Trophoblast cell (in vitro differentiated cells and primary cell): Measurements from ENCODE around the gene MADCAM1.

Experiments
- DNase-seq, 2 donors: peaks; one replicate each; pipeline ENCODE4 v3.0.0-alpha.2; 2016
- H2AFZ ChIP-seq: 2 replicates; pipeline ENCODE4 v1.6.1; 2013; ENCODE audit warnings: low read length, moderate library complexity, mild to moderate bottlenecking; ENCODE audit not compliant: insufficient read depth, poor library complexity
- H2AK5ac ChIP-seq: 2 replicates; pipeline ENCODE4 v1.6.1; 2013; ENCODE audit warnings: mild to moderate bottlenecking, low read length
- H2BK120ac ChIP-seq: 2 replicates; pipeline ENCODE4 v1.6.1; 2013; ENCODE audit warnings: low read length, mild to moderate bottlenecking, moderate library complexity; ENCODE audit not compliant: insufficient read depth, poor library complexity
- H2BK12ac ChIP-seq: 2 replicates; pipeline ENCODE4 v1.6.1; 2013; ENCODE audit warnings: mild to moderate bottlenecking, low read length, moderate library complexity
- H2BK5ac ChIP-seq: 2 replicates; pipeline ENCODE4 v1.6.1; 2013; ENCODE audit warnings: low read length, low read depth, moderate library complexity, mild to moderate bottlenecking; ENCODE audit not compliant: poor library complexity
- H3K14ac ChIP-seq: 2 replicates; pipeline ENCODE4 v1.6.1; 2013; ENCODE audit warnings: mild to moderate bottlenecking, low read length
- H3K18ac ChIP-seq: 2 replicates; pipeline ENCODE4 v1.6.1; 2013; ENCODE audit warnings: mild to moderate bottlenecking, low read length
- H3K23ac ChIP-seq: 2 replicates; pipeline ENCODE4 v1.6.1; 2013; ENCODE audit warnings: low read length
- H3K27ac ChIP-seq: 2 replicates; pipeline ENCODE4 v1.5.1; 2013; ENCODE audit warnings: low read depth, mild to moderate bottlenecking, inconsistent platforms, low read length, moderate library complexity
- H3K27me3 ChIP-seq: 2 replicates; pipeline ENCODE4 v1.6.1; 2013; ENCODE audit warnings: inconsistent platforms, mild to moderate bottlenecking, low read length, moderate library complexity; ENCODE audit not compliant: insufficient read depth
- H3K36me3 ChIP-seq, 2 experiments: 1 replicate in 1 of 2; 2 replicates in 1 of 2; pipeline ENCODE4 v1.6.1; 2013; ENCODE audit warnings: low read length in 2 of 2, mild to moderate bottlenecking in 2 of 2, moderate library complexity in 1 of 2; ENCODE audit not compliant: insufficient read depth in 2 of 2, control insufficient read depth in 1 of 2
- H3K4ac ChIP-seq: 2 replicates; pipeline ENCODE4 v1.6.1; 2013; ENCODE audit warnings: low read depth, mild to moderate bottlenecking, low read length, moderate library complexity
- H3K4me1 ChIP-seq, 2 experiments: 1 replicate in 1 of 2; 2 replicates in 1 of 2; pipeline ENCODE4 v1.6.1; 2013; ENCODE audit warnings: low read length in 2 of 2, mild to moderate bottlenecking in 2 of 2, moderate library complexity in 1 of 2; ENCODE audit not compliant: insufficient read depth in 2 of 2, control insufficient read depth in 1 of 2
- H3K4me2 ChIP-seq: 2 replicates; pipeline ENCODE4 v1.6.1; 2013; ENCODE audit warnings: inconsistent platforms, mild to moderate bottlenecking, low read length, moderate library complexity
- H3K4me3 ChIP-seq: 2 replicates; pipeline ENCODE4 v1.5.1; 2013; ENCODE audit warnings: mild to moderate bottlenecking, low read depth, low read length, inconsistent platforms
- H3K79me1 ChIP-seq: one replicate; pipeline ENCODE4 v1.6.1; 2013; ENCODE audit warnings: low read length
- H3K79me2 ChIP-seq: 2 replicates; pipeline ENCODE4 v1.6.1; 2013; ENCODE audit warnings: low read length, mild to moderate bottlenecking; ENCODE audit not compliant: control insufficient read depth, insufficient read depth, poor library complexity
- H3K9ac ChIP-seq: 2 replicates; pipeline ENCODE4 v1.6.1; 2013; ENCODE audit warnings: mild to moderate bottlenecking, low read length
- H3K9me3 ChIP-seq: 2 replicates; pipeline ENCODE4 v1.6.1; 2013; ENCODE audit warnings: low read depth, mild to moderate bottlenecking, control low read depth, inconsistent platforms, low read length; ENCODE audit not compliant: insufficient read depth
- H4K12ac ChIP-seq: 2 replicates; pipeline ENCODE4 v1.6.1; 2013; ENCODE audit warnings: low read depth, mild to moderate bottlenecking, low read length, moderate library complexity
- H4K8ac ChIP-seq: 2 replicates; pipeline ENCODE4 v1.6.1; 2013; ENCODE audit warnings: low read depth, mild to moderate bottlenecking, low read length, moderate library complexity
- H4K91ac ChIP-seq: one replicate; pipeline ENCODE4 v1.6.1; 2013; ENCODE audit warnings: low read depth, mild to moderate bottlenecking, low read length, moderate library complexity
- WGBS: extraction: QIAGEN DNeasy Blood & Tissue Kit; methylation state at CpG from one replicate; pipeline ENCODE4 v1.1.7; 2013; ENCODE audit warnings: missing lambda C conversion rate; ENCODE audit not compliant: insufficient read length, insufficient coverage; ENCODE audit errors: extremely low coverage; 5-methylcytosine and 5-hydroxymethylcytosine counted together

The MADCAM1 gene

DNA sequence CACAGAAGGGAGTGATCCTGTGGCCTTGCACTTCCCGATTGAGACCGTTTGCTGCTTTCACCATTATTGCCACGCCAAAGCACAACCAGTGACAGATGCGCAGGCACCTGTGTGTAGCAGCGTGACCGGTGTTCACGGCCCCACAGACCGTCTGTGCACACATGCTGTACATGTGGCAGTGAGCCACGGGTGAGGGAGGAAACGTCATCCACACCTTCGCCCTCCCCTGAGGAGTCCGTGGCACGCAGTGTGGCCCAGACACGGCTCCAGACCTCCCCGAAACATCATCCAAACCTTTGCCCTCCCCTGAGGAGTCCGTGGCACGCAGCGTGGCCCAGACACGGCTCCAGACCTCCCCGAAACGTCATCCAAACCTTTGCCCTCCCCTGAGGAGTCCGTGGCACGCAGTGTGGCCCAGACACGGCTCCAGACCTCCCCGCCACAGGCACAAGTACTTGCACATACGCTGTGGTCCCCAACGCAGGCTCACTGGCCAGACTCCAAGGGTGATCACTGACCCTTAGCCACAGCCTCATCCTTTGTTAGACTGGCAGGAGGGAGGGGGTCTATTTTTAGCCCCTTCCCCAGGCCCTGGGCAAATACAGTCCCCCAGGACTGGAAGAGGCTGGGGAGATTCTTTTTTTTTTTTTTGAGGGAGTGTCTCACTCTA lies 27.6 kb upstream of the MADCAM1 start:
- no peaks in the 10 kb centered on the region for H3K79me2 ChIP-seq
- H3K79me1 ChIP-seq: no peaks in the 10 kb centered on the region
- no peak overlapping the region for H2AK5ac ChIP-seq
- no peak overlapping the region for H3K4me2 ChIP-seq
- no peak overlapping the region for H2BK12ac ChIP-seq
- no peaks in the 10 kb centered on the region for H3K27me3 ChIP-seq
- H3K4me1 ChIP-seq: no peaks in the 10 kb centered on the region
- H4K8ac ChIP-seq: no peak overlapping the region
- H3K18ac ChIP-seq: no peak overlapping the region
- no peak overlapping the region for H3K4me3 ChIP-seq
- H3K14ac ChIP-seq: no peak overlapping the region
- no peak overlapping the region for H4K12ac ChIP-seq
- peaks cover 10% of the 10 kb centered on the region for H3K9me3 ChIP-seq
- WGBS: no CpG with 5 or more reads among the region's 27 CpGs
- no peak for DNase-seq
- H3K23ac ChIP-seq: no peak overlapping the region
- no peak overlapping the region for H3K27ac ChIP-seq
- no peak overlapping the region for H3K9ac ChIP-seq
- no peaks in the 10 kb centered on the region for H3K36me3 ChIP-seq
- H4K91ac ChIP-seq: no peak overlapping the region
- H2AFZ ChIP-seq: no peak overlapping the region
- no peak overlapping the region for H3K4ac ChIP-seq
- no peak overlapping the region for H2BK5ac ChIP-seq
- H2BK120ac ChIP-seq: no peak overlapping the region

GRCh38 chr19:469833-470232 lies 26.5 kb upstream of the MADCAM1 start:
- DNase-seq: no peak
- H3K36me3 ChIP-seq: no peaks in the 10 kb centered on the region
- no peak overlapping the region for H3K4me3 ChIP-seq
- H2BK12ac ChIP-seq: no peak overlapping the region
- H3K9me3 ChIP-seq: peaks cover 10% of the 10 kb centered on the region
- no peaks in the 10 kb centered on the region for H3K79me1 ChIP-seq
- H2AFZ ChIP-seq: no peak overlapping the region
- H3K4me2 ChIP-seq: no peak overlapping the region
- no peak overlapping the region for H3K18ac ChIP-seq
- H3K27ac ChIP-seq: no peak overlapping the region
- no peaks in the 10 kb centered on the region for H3K4me1 ChIP-seq
- no peak overlapping the region for H4K91ac ChIP-seq
- no peak overlapping the region for H3K4ac ChIP-seq
- H3K79me2 ChIP-seq: no peaks in the 10 kb centered on the region
- no peak overlapping the region for H4K8ac ChIP-seq
- H2AK5ac ChIP-seq: no peak overlapping the region
- H3K9ac ChIP-seq: no peak overlapping the region
- H4K12ac ChIP-seq: no peak overlapping the region
- H3K23ac ChIP-seq: no peak overlapping the region
- H3K27me3 ChIP-seq: no peaks in the 10 kb centered on the region
- no CpG with 5 or more reads among the region's 7 CpGs for WGBS
- no peak overlapping the region for H2BK5ac ChIP-seq
- no peak overlapping the region for H3K14ac ChIP-seq
- no peak overlapping the region for H2BK120ac ChIP-seq

GRCh38 chr19:470701-471100 lies 25.6 kb upstream of the MADCAM1 start:
- H2AFZ ChIP-seq: no peak overlapping the region
- no peak overlapping the region for H4K12ac ChIP-seq
- no peak overlapping the region for H4K8ac ChIP-seq
- H2BK5ac ChIP-seq: no peak overlapping the region
- H3K14ac ChIP-seq: no peak overlapping the region
- no peaks in the 10 kb centered on the region for H3K27me3 ChIP-seq
- no peak overlapping the region for H2AK5ac ChIP-seq
- peaks cover 5% of the 10 kb centered on the region for H3K9me3 ChIP-seq
- no peak overlapping the region for H3K4me2 ChIP-seq
- DNase-seq: no peak
- H3K9ac ChIP-seq: no peak overlapping the region
- no peaks in the 10 kb centered on the region for H3K79me2 ChIP-seq
- no peak overlapping the region for H3K27ac ChIP-seq
- no peak overlapping the region for H4K91ac ChIP-seq
- no peak overlapping the region for H3K4me3 ChIP-seq
- no peak overlapping the region for H2BK120ac ChIP-seq
- H3K36me3 ChIP-seq: no peaks in the 10 kb centered on the region
- H3K23ac ChIP-seq: no peak overlapping the region
- H3K4ac ChIP-seq: no peak overlapping the region
- H2BK12ac ChIP-seq: no peak overlapping the region
- H3K79me1 ChIP-seq: no peaks in the 10 kb centered on the region
- no CpG with 5 or more reads among the region's 20 CpGs for WGBS
- no peaks in the 10 kb centered on the region for H3K4me1 ChIP-seq
- H3K18ac ChIP-seq: no peak overlapping the region

GRCh38 chr19:472005-472858 lies 24.1 kb upstream of the MADCAM1 start:
- no peak for DNase-seq
- no peak overlapping the region for H3K9ac ChIP-seq
- H3K36me3 ChIP-seq: no peaks in the 10 kb centered on the region
- no peak overlapping the region for H3K4me3 ChIP-seq
- H4K12ac ChIP-seq: no peak overlapping the region
- H3K23ac ChIP-seq: no peak overlapping the region
- H2AFZ ChIP-seq: no peak overlapping the region
- H4K91ac ChIP-seq: no peak overlapping the region
- no peak overlapping the region for H3K18ac ChIP-seq
- H3K27ac ChIP-seq: no peak overlapping the region
- no peaks in the 10 kb centered on the region for H3K79me2 ChIP-seq
- no peak overlapping the region for H2AK5ac ChIP-seq
- no peak overlapping the region for H3K4ac ChIP-seq
- no peak overlapping the region for H3K14ac ChIP-seq
- H2BK120ac ChIP-seq: no peak overlapping the region
- H3K9me3 ChIP-seq: peaks cover 4% of the 10 kb centered on the region
- no peaks in the 10 kb centered on the region for H3K4me1 ChIP-seq
- no peak overlapping the region for H2BK5ac ChIP-seq
- no peak overlapping the region for H4K8ac ChIP-seq
- no CpG with 5 or more reads among the region's 23 CpGs for WGBS
- H3K79me1 ChIP-seq: no peaks in the 10 kb centered on the region
- H2BK12ac ChIP-seq: no peak overlapping the region
- H3K27me3 ChIP-seq: no peaks in the 10 kb centered on the region
- no peak overlapping the region for H3K4me2 ChIP-seq
